CD4-positive, alpha-beta memory T cell (primary cell): Measurements from ENCODE around the gene MAPKAP1. TPM values are rescaled to one million over a fixed set of nuclear protein-coding genes. Genes with fewer than 3 reads are reported as not detected.

ENCODE experiments used
- CTCF ChIA-PET: fragments of 350-600 bp; sonication (Branson Sonifier 250); formaldehyde crosslinking; loops from one replicate; lab custom pipeline; 2021; ENCODE audit warnings: inconsistent platforms; ENCODE audit not compliant: partially characterized antibody; lab: Charles Lee
- POLR2A ChIA-PET: fragments of 350-600 bp; sonication (Branson Sonifier 250); formaldehyde crosslinking; loops from one replicate; lab custom pipeline; 2021; ENCODE audit not compliant: partially characterized antibody; lab: Charles Lee
- DNase-seq, 5 donors: peaks; one replicate each; pipeline versions ENCODE4 v3.0.0 to v3.0.0-alpha.2; 2020 to 2022; ENCODE audit warnings: mixed read lengths in 1 of 5
- H3K27ac ChIP-seq: one replicate; pipeline ENCODE4 v1.7.0; 2013; ENCODE audit warnings: low read depth, low read length
- H3K27me3 ChIP-seq: 2 replicates; pipeline ENCODE4 v1.7.0; 2013; ENCODE audit warnings: mild to moderate bottlenecking, low read length, moderate library complexity; ENCODE audit not compliant: insufficient read depth
- H3K36me3 ChIP-seq: 2 replicates; pipeline ENCODE4 v1.7.0; 2013; ENCODE audit warnings: mild to moderate bottlenecking, low read length, moderate library complexity; ENCODE audit not compliant: insufficient read depth
- H3K4me1 ChIP-seq: 2 replicates; pipeline ENCODE4 v1.7.0; 2013; ENCODE audit warnings: mild to moderate bottlenecking, low read length, moderate library complexity; ENCODE audit not compliant: insufficient read depth
- H3K4me3 ChIP-seq, 2 donors: one replicate each; pipeline ENCODE4 v1.7.0; 2013; ENCODE audit warnings: low read length in 2 of 2, mild to moderate bottlenecking in 1 of 2
- H3K9me3 ChIP-seq, 2 donors: one replicate each; pipeline ENCODE4 v1.7.0; 2013; ENCODE audit warnings: low read length in 2 of 2, control low read depth in 1 of 2; ENCODE audit not compliant: control insufficient read depth in 1 of 2
- H3K27ac Mint-ChIP-seq, 7 donors: one replicate each; pipeline ENCODE4 v1.8.0; 2020 to 2021; ENCODE audit warnings: mixed read lengths in 7 of 7, mild to moderate bottlenecking in 6 of 7, inconsistent platforms in 3 of 7, moderate library complexity in 3 of 7
- H3K27me3 Mint-ChIP-seq, 2 donors: one replicate each; pipeline ENCODE4 v1.8.0; 2020 to 2021; ENCODE audit warnings: mixed read lengths in 2 of 2
- H3K36me3 Mint-ChIP-seq, 2 donors: one replicate each; pipeline ENCODE4 v1.8.0; 2020 to 2021; ENCODE audit warnings: mixed read lengths in 2 of 2, inconsistent platforms in 1 of 2, mild to moderate bottlenecking in 1 of 2
- H3K4me1 Mint-ChIP-seq, 4 donors: one replicate each; pipeline ENCODE4 v1.8.0; 2020 to 2021; ENCODE audit warnings: mixed read lengths in 4 of 4, mild to moderate bottlenecking in 1 of 4
- H3K4me3 Mint-ChIP-seq, 8 donors: one replicate each; pipeline ENCODE4 v1.8.0; 2020 to 2021; ENCODE audit warnings: mixed read lengths in 8 of 8, mild to moderate bottlenecking in 7 of 8, moderate library complexity in 6 of 8, inconsistent platforms in 3 of 8
- H3K9me3 Mint-ChIP-seq, 8 donors: one replicate each; pipeline ENCODE4 v1.8.0; 2020 to 2021; ENCODE audit warnings: mixed read lengths in 8 of 8, mild to moderate bottlenecking in 5 of 8, inconsistent platforms in 3 of 8, moderate library complexity in 1 of 8
- intact Hi-C: fragments of 100-400 bp; cut with micrococcal nuclease; formaldehyde crosslinking; loops from one replicate; pipeline ENCODE4 v1.15.1; 2023
- polyA plus RNA-seq, 2 donors: library from polyadenylated mRNA; unstranded; fragments of 300-500 nt; fragmentation: Illumina TruSeq; gene quantifications; one replicate each; pipeline ENCODE4 v1.2.3, GENCODE V29; 2021
- total RNA-seq, 2 experiments: library from RNA; stranded (reverse); gene quantifications; one replicate each; pipeline ENCODE4 v1.2.3, GENCODE V29; 2021

MAPKAP1 gene
- total and polyA plus RNA-seq, 4 experiments from 2014 or later: 51.6 to 59.1 (median 55.8) TPM

GRCh38 chr9:125515983-125516940 lies 190.7 kb downstream of the MAPKAP1 start:
- no peaks in the 10 kb centered on the region for H3K9me3 Mint-ChIP-seq
- CTCF ChIA-PET: no interaction called here
- peaks cover 18 to 30% (median 24%) of the 10 kb centered on the region in 4 donors for H3K4me1 Mint-ChIP-seq
- no peaks in the 10 kb centered on the region for H3K27me3 ChIP-seq
- H3K27me3 Mint-ChIP-seq: no peaks in the 10 kb centered on the region
- no peak overlapping the region for H3K27ac Mint-ChIP-seq
- no peak for DNase-seq
- H3K4me3 ChIP-seq: no peak overlapping the region
- intact Hi-C loops: no loop called here
- H3K4me1 ChIP-seq: peaks cover 21% of the 10 kb centered on the region
- H3K36me3 ChIP-seq: no peaks in the 10 kb centered on the region
- H3K4me3 Mint-ChIP-seq: no peak overlapping the region
- no peak overlapping the region for H3K27ac ChIP-seq
- no peaks in the 10 kb centered on the region for H3K9me3 ChIP-seq
- POLR2A ChIA-PET: interaction anchor here (0.6 kb wide), 1 partner anchor 23 kb away, joined by 3 read pairs; no protein-coding TSS in a partner anchor
- peaks cover 9 to 22% of the 10 kb centered on the region in 2 donors for H3K36me3 Mint-ChIP-seq

- Histone ChIP-seq H3K4me1 (peaks cover 15% of the 10 kb centered on the region), H3K4me3 (no peak overlapping the region), H3K9me3 (no peaks in the 10 kb centered on the region), H3K36me3 (no peaks in the 10 kb centered on the region), H3K27ac (no peak overlapping the region), H3K27me3 (no peaks in the 10 kb centered on the region)
- intact Hi-C loops: no loop called here
- no peak overlapping the region for H3K27ac Mint-ChIP-seq
- H3K9me3 Mint-ChIP-seq: no peaks in the 10 kb centered on the region
- no peak for DNase-seq
- ChIA-PET CTCF (interaction anchor here (1.1 kb wide), 1 partner anchor 14 kb away, joined by 3 read pairs; no protein-coding TSS in a partner anchor), POLR2A (no interaction called here)
- peaks cover 6 to 16% of the 10 kb centered on the region in 2 donors for H3K36me3 Mint-ChIP-seq
- no peak overlapping the region for H3K4me3 Mint-ChIP-seq
- H3K27me3 Mint-ChIP-seq: no peaks in the 10 kb centered on the region
- H3K4me1 Mint-ChIP-seq: peaks cover 16 to 29% (median 19%) of the 10 kb centered on the region in 4 donors
Observed at GRCh38 chr9:125515281-125515680, 191.7 kb downstream of the MAPKAP1 start.

GRCh38 chr9:125514468-125514867 lies 192.5 kb downstream of the MAPKAP1 start:
- ChIA-PET CTCF (interaction anchor here (1.1 kb wide), 1 partner anchor 15 kb away, joined by 3 read pairs; no protein-coding TSS in a partner anchor), POLR2A (interaction anchor here (0.6 kb wide), 1 partner anchor 317 kb away, joined by 3 read pairs; no protein-coding TSS in a partner anchor)
- Mint-ChIP-seq H3K27ac (peak overlapping the region in 2 of 7 donors; percentile 11 to 79), H3K4me1 (peaks cover 15 to 29% (median 17%) of the 10 kb centered on the region in 4 donors), H3K4me3 (peak overlapping the region in 4 of 8 donors; percentile 38 to 70 (median 51)), H3K27me3 (no peaks in the 10 kb centered on the region), H3K36me3 (peaks cover 6 to 15% of the 10 kb centered on the region in 2 donors), H3K9me3 (no peaks in the 10 kb centered on the region)
- Histone ChIP-seq H3K4me1 (peaks cover 15% of the 10 kb centered on the region), H3K9me3 (no peaks in the 10 kb centered on the region), H3K36me3 (no peaks in the 10 kb centered on the region), H3K27me3 (no peaks in the 10 kb centered on the region), H3K4me3 (no peak overlapping the region), H3K27ac (no peak overlapping the region)
- intact Hi-C loops: no loop called here
- DNase-seq: no peak

GRCh38 chr9:125513668-125514413 lies 193.2 kb downstream of the MAPKAP1 start:
- Histone ChIP-seq H3K27ac (no peak overlapping the region), H3K4me3 (no peak overlapping the region), H3K4me1 (peaks cover 15% of the 10 kb centered on the region), H3K36me3 (no peaks in the 10 kb centered on the region), H3K27me3 (no peaks in the 10 kb centered on the region), H3K9me3 (no peaks in the 10 kb centered on the region)
- H3K27me3 Mint-ChIP-seq: no peaks in the 10 kb centered on the region
- H3K9me3 Mint-ChIP-seq: no peaks in the 10 kb centered on the region
- intact Hi-C loops: no loop called here
- POLR2A ChIA-PET: interaction anchor here (0.6 kb wide), 1 partner anchor 318 kb away, joined by 3 read pairs; no protein-coding TSS in a partner anchor
- peak overlapping the region in 4 of 7 donors; percentile 39 to 85 (median 78) for H3K27ac Mint-ChIP-seq
- peaks cover 15 to 29% (median 17%) of the 10 kb centered on the region in 4 donors for H3K4me1 Mint-ChIP-seq
- peak overlapping the region in 7 of 8 donors; percentile 38 to 82 (median 56) for H3K4me3 Mint-ChIP-seq
- peaks cover 5 to 15% of the 10 kb centered on the region in 2 donors for H3K36me3 Mint-ChIP-seq
- DNase-seq: no peak
- CTCF ChIA-PET: no interaction called here

GRCh38 chr9:125513303-125513667 lies 193.7 kb downstream of the MAPKAP1 start:
- peaks cover 15 to 29% (median 17%) of the 10 kb centered on the region in 4 donors for H3K4me1 Mint-ChIP-seq
- no peaks in the 10 kb centered on the region for H3K27me3 ChIP-seq
- no peak for DNase-seq
- H3K4me1 ChIP-seq: peaks cover 15% of the 10 kb centered on the region
- H3K36me3 ChIP-seq: no peaks in the 10 kb centered on the region
- POLR2A ChIA-PET: no interaction called here
- no peak overlapping the region for H3K27ac ChIP-seq
- H3K9me3 ChIP-seq: no peaks in the 10 kb centered on the region
- no peaks in the 10 kb centered on the region for H3K9me3 Mint-ChIP-seq
- H3K27ac Mint-ChIP-seq: peak overlapping the region in 1 of 7 donors; percentile 74
- peak overlapping the region in 2 of 8 donors; percentile 70 to 81 for H3K4me3 Mint-ChIP-seq
- H3K36me3 Mint-ChIP-seq: peaks cover 5 to 15% of the 10 kb centered on the region in 2 donors
- intact Hi-C loops: no loop called here
- no peaks in the 10 kb centered on the region for H3K27me3 Mint-ChIP-seq
- H3K4me3 ChIP-seq: no peak overlapping the region
- CTCF ChIA-PET: no interaction called here

- CTCF ChIA-PET: no interaction called here
- H3K36me3 Mint-ChIP-seq: peaks cover 10 to 18% of the 10 kb centered on the region in 2 donors
- Histone ChIP-seq H3K36me3 (no peaks in the 10 kb centered on the region), H3K27ac (no peak overlapping the region), H3K9me3 (no peaks in the 10 kb centered on the region), H3K4me3 (no peak overlapping the region), H3K27me3 (no peaks in the 10 kb centered on the region), H3K4me1 (peaks cover 15% of the 10 kb centered on the region)
- no peak overlapping the region for H3K27ac Mint-ChIP-seq
- no peaks in the 10 kb centered on the region for H3K27me3 Mint-ChIP-seq
- DNase-seq: no peak
- intact Hi-C loops: no loop called here
- H3K4me1 Mint-ChIP-seq: peaks cover 15 to 29% (median 17%) of the 10 kb centered on the region in 4 donors
- no peaks in the 10 kb centered on the region for H3K9me3 Mint-ChIP-seq
- H3K4me3 Mint-ChIP-seq: no peak overlapping the region
- POLR2A ChIA-PET: no interaction called here
Observed at GRCh38 chr9:125511789-125512660, 195.0 kb downstream of the MAPKAP1 start.
